WTC11 (cell line): ENCODE data around the gene ZBTB12. TPM values are rescaled to one million over a fixed set of nuclear protein-coding genes. Genes with fewer than 3 reads are reported as not detected.

Experiments used
- ATAC-seq: fragments of 200-7000 bp; cut with Tn5 transposase; 2 replicates; pipeline ENCODE4 v1.10.0; 2021; ENCODE audit warnings: mild to moderate bottlenecking, moderate library complexity
- CTCF ChIA-PET: fragments of 300-600 bp; sonication (Branson Sonifier 250); formaldehyde crosslinking; loops from one replicate; lab custom pipeline; 2021; ENCODE audit warnings: antibody characterized with exemption; lab: Charles Lee
- POLR2A ChIA-PET: fragments of 350-600 bp; sonication (Branson Sonifier 250); formaldehyde crosslinking; loops from one replicate; lab custom pipeline; 2021; ENCODE audit warnings: antibody characterized with exemption; lab: Charles Lee
- DNase-seq: peaks from one replicate; pipeline ENCODE4 v3.0.0; 2021; ENCODE audit warnings: low spot score
- H3K27ac Mint-ChIP-seq: 2 replicates; pipeline ENCODE4 v1.8.0; 2021; ENCODE audit warnings: mixed read lengths
- H3K27me3 Mint-ChIP-seq: 2 replicates; pipeline ENCODE4 v1.8.0; 2021; ENCODE audit warnings: low read depth, mild to moderate bottlenecking, moderate library complexity, mixed read lengths
- H3K36me3 Mint-ChIP-seq: 2 replicates; pipeline ENCODE4 v1.8.0; 2021; ENCODE audit warnings: mixed read lengths
- H3K4me1 Mint-ChIP-seq: 2 replicates; pipeline ENCODE4 v1.8.0; 2022; ENCODE audit warnings: mixed read lengths
- H3K4me3 Mint-ChIP-seq: 2 replicates; pipeline ENCODE4 v1.8.0; 2021; ENCODE audit warnings: mild to moderate bottlenecking, moderate library complexity, mixed read lengths
- H3K9me3 Mint-ChIP-seq: 2 replicates; pipeline ENCODE4 v1.8.0; 2021; ENCODE audit warnings: mixed read lengths
- CBFB ChIP-seq: sonication (generic); formaldehyde crosslinking; IDR thresholded peaks from 2 replicates; pipeline ENCODE4 v1.8.1; 2022; ENCODE audit warnings: mild to moderate bottlenecking, low read depth, missing genetic modification reagents
- ETV6 ChIP-seq: sonication (generic); formaldehyde crosslinking; IDR thresholded peaks from 2 replicates; pipeline ENCODE4 v1.8.1; 2022; ENCODE audit warnings: mild to moderate bottlenecking, missing genetic modification reagents
- GABPB1 ChIP-seq: sonication (generic); formaldehyde crosslinking; IDR thresholded peaks from 2 replicates; pipeline ENCODE4 v1.8.1; 2023; ENCODE audit warnings: mild to moderate bottlenecking, missing genetic modification reagents
- HMGA2 ChIP-seq: fragments of 250-450 bp; sonication (Bioruptor Pico); IDR thresholded peaks from 2 replicates; pipeline ENCODE4 v1.4.0; 2021; ENCODE audit warnings: mild to moderate bottlenecking, moderate library complexity
- KAT7 ChIP-seq: sonication (generic); formaldehyde crosslinking; IDR thresholded peaks from 2 replicates; pipeline ENCODE4 v1.8.1; 2023; ENCODE audit warnings: missing genetic modification reagents, mild to moderate bottlenecking, borderline replicate concordance
- TCF7 ChIP-seq: sonication (generic); formaldehyde crosslinking; IDR thresholded peaks from 2 replicates; pipeline ENCODE4 v1.8.0; 2022; ENCODE audit warnings: mild to moderate bottlenecking, low read depth, missing genetic modification reagents, moderate library complexity
- TP53 ChIP-seq: sonication (generic); formaldehyde crosslinking; IDR thresholded peaks from 2 replicates; pipeline ENCODE4 v1.8.1; 2023; ENCODE audit warnings: mild to moderate bottlenecking, missing genetic modification reagents
- ZNF263 ChIP-seq: sonication (generic); formaldehyde crosslinking; IDR thresholded peaks from 2 replicates; pipeline ENCODE4 v1.8.1; 2022; ENCODE audit warnings: low read depth, mild to moderate bottlenecking, moderate library complexity, missing genetic modification reagents
- ZNF317 ChIP-seq: sonication (generic); formaldehyde crosslinking; IDR thresholded peaks from 2 replicates; pipeline ENCODE4 v1.8.1; 2023; ENCODE audit warnings: low read depth, mild to moderate bottlenecking, moderate library complexity, missing genetic modification reagents, borderline replicate concordance
- ZNF416 ChIP-seq: fragments of 250-450 bp; sonication (Bioruptor Pico); IDR thresholded peaks from 2 replicates; pipeline ENCODE4 v1.9.0; 2021; ENCODE audit warnings: mild to moderate bottlenecking, inconsistent platforms
- total RNA-seq: library from RNA; stranded (reverse); gene quantifications from 3 replicates; pipeline ENCODE4 v1.2.3, GENCODE V29; 2021
- TF ChIP-seq, protein P1 (sequence below): sonication (generic); formaldehyde crosslinking; IDR thresholded peaks from 2 replicates; pipeline ENCODE4 v1.8.1; 2022; ENCODE audit warnings: missing genetic modification reagents, borderline replicate concordance
- TF ChIP-seq, protein P2 (sequence below): sonication (generic); formaldehyde crosslinking; IDR thresholded peaks from 2 replicates; pipeline ENCODE4 v1.8.1; 2022; ENCODE audit warnings: low read depth, missing genetic modification reagents, borderline replicate concordance
- TF ChIP-seq, protein P3 (sequence below): sonication (generic); formaldehyde crosslinking; IDR thresholded peaks from 2 replicates; pipeline ENCODE4 v1.8.1; 2022; ENCODE audit warnings: mild to moderate bottlenecking, missing genetic modification reagents, moderate library complexity, borderline replicate concordance
- TF ChIP-seq, protein P4 (sequence below): sonication (generic); formaldehyde crosslinking; IDR thresholded peaks from 2 replicates; pipeline ENCODE4 v1.8.1; 2023; ENCODE audit warnings: mild to moderate bottlenecking, missing genetic modification reagents, moderate library complexity
- TF ChIP-seq, protein P5 (sequence below): sonication (generic); formaldehyde crosslinking; IDR thresholded peaks from 2 replicates; pipeline ENCODE4 v1.8.0; 2022; ENCODE audit warnings: mild to moderate bottlenecking, missing genetic modification reagents
- TF ChIP-seq, protein P6 (sequence below): sonication (generic); formaldehyde crosslinking; conservative IDR thresholded peaks from 2 replicates; pipeline ENCODE4 v1.8.1; 2022; ENCODE audit warnings: mild to moderate bottlenecking, missing genetic modification reagents
- TF ChIP-seq, protein P7 (sequence below): sonication (generic); formaldehyde crosslinking; IDR thresholded peaks from 2 replicates; pipeline ENCODE4 v1.8.0; 2022; ENCODE audit warnings: mild to moderate bottlenecking, missing genetic modification reagents
- TF ChIP-seq, protein P8 (sequence below): fragments of 250-450 bp; sonication (Bioruptor Pico); IDR thresholded peaks from 2 replicates; pipeline ENCODE4 v1.9.0; 2021; ENCODE audit warnings: mild to moderate bottlenecking
- TF ChIP-seq, protein P9 (sequence below): sonication (generic); formaldehyde crosslinking; conservative IDR thresholded peaks from 2 replicates; pipeline ENCODE4 v1.8.1; 2023; ENCODE audit warnings: mild to moderate bottlenecking, low read depth, missing genetic modification reagents, moderate library complexity

ZBTB12 gene
- total RNA-seq, 1 experiment from 2014 or later: 24.0 TPM

DNA sequence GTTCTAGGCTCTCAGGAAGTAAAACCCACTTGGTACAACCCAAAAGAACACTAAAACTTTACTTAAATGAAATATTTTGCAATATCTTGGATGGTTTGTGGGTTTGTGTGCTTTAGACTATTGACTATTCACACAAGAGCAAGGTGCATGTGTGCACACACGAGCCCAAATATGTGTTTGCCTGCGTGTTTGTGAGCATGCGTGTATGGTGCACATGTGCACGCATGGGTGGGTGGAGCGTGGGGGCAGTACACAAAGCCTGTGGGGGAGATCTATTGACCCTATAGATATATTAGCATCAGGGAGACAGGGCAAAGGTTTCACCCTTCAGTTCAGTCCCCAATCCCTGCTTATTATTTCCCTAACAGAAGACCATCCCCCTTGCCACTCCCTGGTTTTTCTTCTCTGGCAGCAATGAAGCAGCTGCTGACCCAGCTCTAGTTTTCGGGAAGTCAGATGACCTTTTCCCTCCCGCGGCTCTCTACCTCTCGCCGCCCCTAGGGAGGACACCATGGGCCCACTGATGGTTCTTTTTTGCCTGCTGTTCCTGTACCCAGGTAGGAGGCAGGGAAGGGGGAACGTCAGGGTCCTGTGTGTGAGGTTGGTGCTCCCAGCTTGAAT, 25.5 kb upstream of the ZBTB12 start, which contains the start of gene C2:
Gene C2 (plus strand): TSS at position 476 of the 621 bp plus-strand sequence. CDS start 36 bp downstream, at position 512.
- Mint-ChIP-seq H3K36me3 (no peaks in the 10 kb centered on the region), H3K9me3 (peaks cover 5% of the 10 kb centered on the region), H3K27me3 (peaks cover 17% of the 10 kb centered on the region), H3K27ac (no peak within 1 kb of the TSS), H3K4me3 (no peak within 1 kb of the TSS), H3K4me1 (no peaks in the 10 kb centered on the region)
- ChIA-PET POLR2A (no interaction called here), CTCF (interaction anchor here (1.7 kb wide), 1 partner anchor 25 kb away, joined by 5 read pairs; no protein-coding TSS in a partner anchor)
- no peak for DNase-seq
- no peak for ATAC-seq
- no peak for TF ChIP-seq ETV6
- TF ChIP-seq, protein P1, sequence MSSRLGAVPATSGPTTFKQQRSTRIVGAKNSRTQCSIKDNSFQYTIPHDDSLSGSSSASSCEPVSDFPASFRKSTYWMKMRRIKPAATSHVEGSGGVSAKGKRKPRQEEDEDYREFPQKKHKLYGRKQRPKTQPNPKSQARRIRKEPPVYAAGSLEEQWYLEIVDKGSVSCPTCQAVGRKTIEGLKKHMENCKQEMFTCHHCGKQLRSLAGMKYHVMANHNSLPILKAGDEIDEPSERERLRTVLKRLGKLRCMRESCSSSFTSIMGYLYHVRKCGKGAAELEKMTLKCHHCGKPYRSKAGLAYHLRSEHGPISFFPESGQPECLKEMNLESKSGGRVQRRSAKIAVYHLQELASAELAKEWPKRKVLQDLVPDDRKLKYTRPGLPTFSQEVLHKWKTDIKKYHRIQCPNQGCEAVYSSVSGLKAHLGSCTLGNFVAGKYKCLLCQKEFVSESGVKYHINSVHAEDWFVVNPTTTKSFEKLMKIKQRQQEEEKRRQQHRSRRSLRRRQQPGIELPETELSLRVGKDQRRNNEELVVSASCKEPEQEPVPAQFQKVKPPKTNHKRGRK (CRISPR knock-in tag): no peak
- TF ChIP-seq, protein P2, sequence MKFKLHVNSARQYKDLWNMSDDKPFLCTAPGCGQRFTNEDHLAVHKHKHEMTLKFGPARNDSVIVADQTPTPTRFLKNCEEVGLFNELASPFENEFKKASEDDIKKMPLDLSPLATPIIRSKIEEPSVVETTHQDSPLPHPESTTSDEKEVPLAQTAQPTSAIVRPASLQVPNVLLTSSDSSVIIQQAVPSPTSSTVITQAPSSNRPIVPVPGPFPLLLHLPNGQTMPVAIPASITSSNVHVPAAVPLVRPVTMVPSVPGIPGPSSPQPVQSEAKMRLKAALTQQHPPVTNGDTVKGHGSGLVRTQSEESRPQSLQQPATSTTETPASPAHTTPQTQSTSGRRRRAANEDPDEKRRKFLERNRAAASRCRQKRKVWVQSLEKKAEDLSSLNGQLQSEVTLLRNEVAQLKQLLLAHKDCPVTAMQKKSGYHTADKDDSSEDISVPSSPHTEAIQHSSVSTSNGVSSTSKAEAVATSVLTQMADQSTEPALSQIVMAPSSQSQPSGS (CRISPR knock-in tag): no peak
- peak; percentile 87 for TF ChIP-seq GABPB1 (CRISPR knock-in tag)

DNA sequence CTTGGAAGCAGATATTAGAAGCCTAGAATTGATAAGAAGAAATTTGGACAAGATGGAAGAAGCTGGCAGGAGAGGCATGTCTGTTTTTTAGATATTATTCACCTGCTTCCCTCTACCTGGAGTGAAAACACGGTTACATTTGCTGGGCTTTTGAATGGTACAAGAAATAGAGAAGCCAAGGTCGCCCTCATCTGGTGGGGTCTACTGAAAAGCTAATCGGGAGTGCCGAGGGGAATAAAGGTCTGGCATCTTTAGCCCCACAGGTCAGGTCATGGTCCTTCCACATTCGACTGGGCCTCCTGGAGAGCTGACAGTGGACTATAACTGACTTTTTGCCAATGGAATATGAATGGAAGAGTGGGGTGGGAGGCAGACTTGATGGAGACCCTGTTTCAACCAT, 21.1 kb upstream of the ZBTB12 start:
- ChIA-PET POLR2A (no interaction called here), CTCF (interaction anchor here (0.5 to 2.6 kb wide), 31 partner anchors 12 to 262 kb away, joined by 3 to 22 read pairs (median 4); partner anchors contain the start of genes C6orf47, CFB, EHMT2 and HSPA1B)
- peaks cover 15% of the 10 kb centered on the region for H3K27me3 Mint-ChIP-seq
- no peaks in the 10 kb centered on the region for H3K36me3 Mint-ChIP-seq
- H3K9me3 Mint-ChIP-seq: no peaks in the 10 kb centered on the region
- no peak overlapping the region for H3K4me3 Mint-ChIP-seq
- H3K27ac Mint-ChIP-seq: no peak overlapping the region
- H3K4me1 Mint-ChIP-seq: no peaks in the 10 kb centered on the region
- DNase-seq (peak; percentile 50), ATAC-seq (peak; percentile 87)
- TF ChIP-seq, protein P3, sequence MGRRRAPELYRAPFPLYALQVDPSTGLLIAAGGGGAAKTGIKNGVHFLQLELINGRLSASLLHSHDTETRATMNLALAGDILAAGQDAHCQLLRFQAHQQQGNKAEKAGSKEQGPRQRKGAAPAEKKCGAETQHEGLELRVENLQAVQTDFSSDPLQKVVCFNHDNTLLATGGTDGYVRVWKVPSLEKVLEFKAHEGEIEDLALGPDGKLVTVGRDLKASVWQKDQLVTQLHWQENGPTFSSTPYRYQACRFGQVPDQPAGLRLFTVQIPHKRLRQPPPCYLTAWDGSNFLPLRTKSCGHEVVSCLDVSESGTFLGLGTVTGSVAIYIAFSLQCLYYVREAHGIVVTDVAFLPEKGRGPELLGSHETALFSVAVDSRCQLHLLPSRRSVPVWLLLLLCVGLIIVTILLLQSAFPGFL (CRISPR knock-in tag): no peak
- TF ChIP-seq, protein P4, sequence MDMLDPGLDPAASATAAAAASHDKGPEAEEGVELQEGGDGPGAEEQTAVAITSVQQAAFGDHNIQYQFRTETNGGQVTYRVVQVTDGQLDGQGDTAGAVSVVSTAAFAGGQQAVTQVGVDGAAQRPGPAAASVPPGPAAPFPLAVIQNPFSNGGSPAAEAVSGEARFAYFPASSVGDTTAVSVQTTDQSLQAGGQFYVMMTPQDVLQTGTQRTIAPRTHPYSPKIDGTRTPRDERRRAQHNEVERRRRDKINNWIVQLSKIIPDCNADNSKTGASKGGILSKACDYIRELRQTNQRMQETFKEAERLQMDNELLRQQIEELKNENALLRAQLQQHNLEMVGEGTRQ (CRISPR knock-in tag): no peak
- TF ChIP-seq KAT7 (CRISPR knock-in tag): no peak
- no peak for TF ChIP-seq TCF7
- no peak for TF ChIP-seq ZNF263 (CRISPR knock-in tag)
- no peak for TF ChIP-seq CBFB (CRISPR knock-in tag)
- TF ChIP-seq, protein P5, sequence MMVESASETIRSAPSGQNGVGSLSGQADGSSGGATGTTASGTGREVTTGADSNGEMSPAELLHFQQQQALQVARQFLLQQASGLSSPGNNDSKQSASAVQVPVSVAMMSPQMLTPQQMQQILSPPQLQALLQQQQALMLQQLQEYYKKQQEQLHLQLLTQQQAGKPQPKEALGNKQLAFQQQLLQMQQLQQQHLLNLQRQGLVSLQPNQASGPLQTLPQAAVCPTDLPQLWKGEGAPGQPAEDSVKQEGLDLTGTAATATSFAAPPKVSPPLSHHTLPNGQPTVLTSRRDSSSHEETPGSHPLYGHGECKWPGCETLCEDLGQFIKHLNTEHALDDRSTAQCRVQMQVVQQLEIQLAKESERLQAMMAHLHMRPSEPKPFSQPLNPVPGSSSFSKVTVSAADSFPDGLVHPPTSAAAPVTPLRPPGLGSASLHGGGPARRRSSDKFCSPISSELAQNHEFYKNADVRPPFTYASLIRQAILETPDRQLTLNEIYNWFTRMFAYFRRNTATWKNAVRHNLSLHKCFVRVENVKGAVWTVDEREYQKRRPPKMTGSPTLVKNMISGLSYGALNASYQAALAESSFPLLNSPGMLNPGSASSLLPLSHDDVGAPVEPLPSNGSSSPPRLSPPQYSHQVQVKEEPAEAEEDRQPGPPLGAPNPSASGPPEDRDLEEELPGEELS: no peak
- no peak for TF ChIP-seq TP53 (CRISPR knock-in tag)
- no peak for TF ChIP-seq ZNF317 (CRISPR knock-in tag)
- no peak for TF ChIP-seq ZNF416 (CRISPR knock-in tag)
- TF ChIP-seq, protein P6, sequence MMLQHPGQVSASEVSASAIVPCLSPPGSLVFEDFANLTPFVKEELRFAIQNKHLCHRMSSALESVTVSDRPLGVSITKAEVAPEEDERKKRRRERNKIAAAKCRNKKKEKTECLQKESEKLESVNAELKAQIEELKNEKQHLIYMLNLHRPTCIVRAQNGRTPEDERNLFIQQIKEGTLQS (CRISPR knock-in tag): no peak
- TF ChIP-seq, protein P7, sequence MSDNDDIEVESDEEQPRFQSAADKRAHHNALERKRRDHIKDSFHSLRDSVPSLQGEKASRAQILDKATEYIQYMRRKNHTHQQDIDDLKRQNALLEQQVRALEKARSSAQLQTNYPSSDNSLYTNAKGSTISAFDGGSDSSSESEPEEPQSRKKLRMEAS: no peak
- TF ChIP-seq HMGA2 (CRISPR knock-in tag): no peak
- TF ChIP-seq, protein P8, sequence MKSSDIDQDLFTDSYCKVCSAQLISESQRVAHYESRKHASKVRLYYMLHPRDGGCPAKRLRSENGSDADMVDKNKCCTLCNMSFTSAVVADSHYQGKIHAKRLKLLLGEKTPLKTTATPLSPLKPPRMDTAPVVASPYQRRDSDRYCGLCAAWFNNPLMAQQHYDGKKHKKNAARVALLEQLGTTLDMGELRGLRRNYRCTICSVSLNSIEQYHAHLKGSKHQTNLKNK: no peak
- TF ChIP-seq, protein P9, sequence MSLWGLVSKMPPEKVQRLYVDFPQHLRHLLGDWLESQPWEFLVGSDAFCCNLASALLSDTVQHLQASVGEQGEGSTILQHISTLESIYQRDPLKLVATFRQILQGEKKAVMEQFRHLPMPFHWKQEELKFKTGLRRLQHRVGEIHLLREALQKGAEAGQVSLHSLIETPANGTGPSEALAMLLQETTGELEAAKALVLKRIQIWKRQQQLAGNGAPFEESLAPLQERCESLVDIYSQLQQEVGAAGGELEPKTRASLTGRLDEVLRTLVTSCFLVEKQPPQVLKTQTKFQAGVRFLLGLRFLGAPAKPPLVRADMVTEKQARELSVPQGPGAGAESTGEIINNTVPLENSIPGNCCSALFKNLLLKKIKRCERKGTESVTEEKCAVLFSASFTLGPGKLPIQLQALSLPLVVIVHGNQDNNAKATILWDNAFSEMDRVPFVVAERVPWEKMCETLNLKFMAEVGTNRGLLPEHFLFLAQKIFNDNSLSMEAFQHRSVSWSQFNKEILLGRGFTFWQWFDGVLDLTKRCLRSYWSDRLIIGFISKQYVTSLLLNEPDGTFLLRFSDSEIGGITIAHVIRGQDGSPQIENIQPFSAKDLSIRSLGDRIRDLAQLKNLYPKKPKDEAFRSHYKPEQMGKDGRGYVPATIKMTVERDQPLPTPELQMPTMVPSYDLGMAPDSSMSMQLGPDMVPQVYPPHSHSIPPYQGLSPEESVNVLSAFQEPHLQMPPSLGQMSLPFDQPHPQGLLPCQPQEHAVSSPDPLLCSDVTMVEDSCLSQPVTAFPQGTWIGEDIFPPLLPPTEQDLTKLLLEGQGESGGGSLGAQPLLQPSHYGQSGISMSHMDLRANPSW (CRISPR knock-in tag): no peak
